ENCODE measurements around the gene WNT8A. TPM values are rescaled to one million over a fixed set of nuclear protein-coding genes. Genes with fewer than 3 reads are reported as not detected.

WNT8A gene
- total RNA-seq, 1 experiment from 2014 or later, result not detected

GRCh38 chr5:138091685-138092084 lies 7.9 kb downstream of the WNT8A start:
- intact Hi-C loops (cut with micrococcal nuclease; ENCODE audit: unreplicated experiment), result no loop called here
- Mint-ChIP-seq H3K9me3 (ENCODE audit: unreplicated experiment) (no peaks in the 10 kb centered on the region), H3K4me1 (ENCODE audit: low read depth, unreplicated experiment) (peaks cover 31% of the 10 kb centered on the region), H3K27ac (ENCODE audit: unreplicated experiment) (no peak overlapping the region), H3K36me3 (ENCODE audit: insufficient read depth, unreplicated experiment) (no peaks in the 10 kb centered on the region), H3K27me3 (ENCODE audit: insufficient read depth, unreplicated experiment) (no peaks in the 10 kb centered on the region), H3K4me3 (ENCODE audit: unreplicated experiment) (no peak overlapping the region)
- peaks cover 45% of the 10 kb centered on the region for H3K4me1 ChIP-seq
- no peaks in the 10 kb centered on the region for H3K9me3 ChIP-seq
- H3K27me3 ChIP-seq (replicated peaks; ENCODE audit: control insufficient read depth, insufficient read depth, low read length), result no peaks in the 10 kb centered on the region
- TF ChIP-seq CTCF (IDR thresholded peaks at IDR 0.05; ENCODE audit: insufficient read depth in 1 of 2, low read depth in 1 of 2, low read length in 1 of 2, severe bottlenecking in 1 of 2, unreplicated experiment in 1 of 2), result no peak
- ChIA-PET POLR2A (no interaction called here), CTCF (interaction anchor here (1.1 to 2.0 kb wide), 2 partner anchors 10 to 41 kb away, joined by 4 to 6 read pairs; no protein-coding TSS in a partner anchor)
- H3K4me3 ChIP-seq (ENCODE audit: low read depth, low read length), result no peak overlapping the region
- no TSS peak for BruUV-seq (replicated peaks)
- no peaks in the 10 kb centered on the region for H3K36me3 ChIP-seq (ENCODE audit: control insufficient read depth, insufficient read depth, low read length)
- DNase-seq, result no peak

GRCh38 chr5:138092301-138092700 lies 8.5 kb downstream of the WNT8A start:
- no peaks in the 10 kb centered on the region for H3K9me3 ChIP-seq
- no peak for TF ChIP-seq CTCF (IDR thresholded peaks at IDR 0.05; ENCODE audit: insufficient read depth in 1 of 2, low read depth in 1 of 2, low read length in 1 of 2, severe bottlenecking in 1 of 2, unreplicated experiment in 1 of 2)
- Mint-ChIP-seq H3K27ac (ENCODE audit: unreplicated experiment) (no peak overlapping the region), H3K27me3 (ENCODE audit: insufficient read depth, unreplicated experiment) (no peaks in the 10 kb centered on the region), H3K4me3 (ENCODE audit: unreplicated experiment) (no peak overlapping the region), H3K4me1 (ENCODE audit: low read depth, unreplicated experiment) (peaks cover 35% of the 10 kb centered on the region), H3K36me3 (ENCODE audit: insufficient read depth, unreplicated experiment) (no peaks in the 10 kb centered on the region), H3K9me3 (ENCODE audit: unreplicated experiment) (no peaks in the 10 kb centered on the region)
- no TSS peak for BruUV-seq (replicated peaks)
- CTCF ChIA-PET, result interaction anchor here (2.0 kb wide), 1 partner anchor 10 kb away, joined by 6 read pairs; no protein-coding TSS in a partner anchor
- intact Hi-C loops (cut with micrococcal nuclease; ENCODE audit: unreplicated experiment), result no loop called here
- no peaks in the 10 kb centered on the region for H3K27me3 ChIP-seq (replicated peaks; ENCODE audit: control insufficient read depth, insufficient read depth, low read length)
- DNase-seq, result no peak
- H3K36me3 ChIP-seq (ENCODE audit: control insufficient read depth, insufficient read depth, low read length), result no peaks in the 10 kb centered on the region
- POLR2A ChIA-PET, result no interaction called here
- H3K4me1 ChIP-seq, result peaks cover 51% of the 10 kb centered on the region
- no peak overlapping the region for H3K4me3 ChIP-seq (ENCODE audit: low read depth, low read length)

GRCh38 chr5:138093036-138093435 lies 9.2 kb downstream of the WNT8A start:
- no peak overlapping the region for H3K4me3 Mint-ChIP-seq (ENCODE audit: unreplicated experiment)
- Histone ChIP-seq H3K4me1 (peaks cover 58% of the 10 kb centered on the region), H3K9me3 (no peaks in the 10 kb centered on the region), H3K36me3 (ENCODE audit: control insufficient read depth, insufficient read depth, low read length) (no peaks in the 10 kb centered on the region), H3K4me3 (ENCODE audit: low read depth, low read length) (no peak overlapping the region), H3K27me3 (replicated peaks; ENCODE audit: control insufficient read depth, insufficient read depth, low read length) (no peaks in the 10 kb centered on the region)
- peaks cover 40% of the 10 kb centered on the region for H3K4me1 Mint-ChIP-seq (ENCODE audit: low read depth, unreplicated experiment)
- H3K27ac Mint-ChIP-seq (ENCODE audit: unreplicated experiment), result peak overlapping the region; percentile 27
- H3K36me3 Mint-ChIP-seq (ENCODE audit: insufficient read depth, unreplicated experiment), result no peaks in the 10 kb centered on the region
- CTCF ChIA-PET, result no interaction called here
- no peaks in the 10 kb centered on the region for H3K27me3 Mint-ChIP-seq (ENCODE audit: insufficient read depth, unreplicated experiment)
- no peak for TF ChIP-seq CTCF (IDR thresholded peaks at IDR 0.05; ENCODE audit: insufficient read depth in 1 of 2, low read depth in 1 of 2, low read length in 1 of 2, severe bottlenecking in 1 of 2, unreplicated experiment in 1 of 2)
- POLR2A ChIA-PET, result no interaction called here
- intact Hi-C loops (cut with micrococcal nuclease; ENCODE audit: unreplicated experiment), result no loop called here
- BruUV-seq (replicated peaks), result no TSS peak
- H3K9me3 Mint-ChIP-seq (ENCODE audit: unreplicated experiment), result no peaks in the 10 kb centered on the region
- no peak for DNase-seq
